Endothelial cell of umbilical vein (primary cell): ENCODE measurements around the gene TMPRSS15. TPM values are rescaled to one million over a fixed set of nuclear protein-coding genes. Genes with fewer than 3 reads are reported as not detected.

ENCODE experiments used
- BruUV-seq: library from RNA; stranded (reverse); fragments of 400-500 nt; replicated peaks from 2 replicates; lab custom pipeline; 2021; lab: Mats Ljungman, UMichigan
- CTCF ChIA-PET: fragments of 300-600, 350-600 bp; sonication (Branson Sonifier 250); formaldehyde crosslinking; loops from one replicate; lab custom pipeline; 2021; ENCODE audit warnings: antibody characterized with exemption, inconsistent platforms; lab: Charles Lee
- POLR2A ChIA-PET: fragments of 300-600, 350-600 bp; sonication (Branson Sonifier 250); formaldehyde crosslinking; loops from one replicate; lab custom pipeline; 2021; ENCODE audit warnings: antibody characterized with exemption, inconsistent platforms; lab: Charles Lee
- DNase-seq: peaks from one replicate; pipeline ENCODE4 v3.0.0-alpha.2; 2011; ENCODE audit warnings: low read depth, low spot score
- FAIRE-seq: peaks from 2 replicates; lab custom pipeline; 2011; peaks lifted over from hg19 to GRCh38; lab: Jason Lieb, UNC
- H2AFZ ChIP-seq: 2 replicates; pipeline ENCODE4 v1.6.0; 2012; ENCODE audit warnings: low read depth, low read length, control low read depth, inconsistent platforms
- H3K27ac ChIP-seq: 2 replicates; pipeline ENCODE4 v1.5.1; 2011; ENCODE audit warnings: low read depth, mild to moderate bottlenecking, control low read depth, low read length, moderate library complexity; ENCODE audit not compliant: insufficient read depth
- H3K27me3 ChIP-seq, 2 experiments: 2 replicates each; pipeline versions ENCODE4 v1.6.0 to v1.6.1; 2011; ENCODE audit warnings: low read length in 2 of 2, mixed read lengths in 1 of 2; ENCODE audit not compliant: control insufficient read depth in 2 of 2, insufficient read depth in 2 of 2
- H3K36me3 ChIP-seq, 2 experiments: 2 replicates in 1 of 2; 3 replicates in 1 of 2; pipeline ENCODE4 v1.5.1; 2011; ENCODE audit warnings: low read length in 2 of 2, mild to moderate bottlenecking in 1 of 2, moderate library complexity in 1 of 2; ENCODE audit not compliant: control insufficient read depth in 2 of 2, insufficient read depth in 2 of 2; ENCODE audit errors: extremely low read depth in 1 of 2
- H3K4me1 ChIP-seq: 3 replicates; pipeline ENCODE4 v1.5.1; 2011; ENCODE audit warnings: mild to moderate bottlenecking, low read length; ENCODE audit not compliant: control insufficient read depth, insufficient read depth; ENCODE audit errors: extremely low read depth
- H3K4me2 ChIP-seq: 2 replicates; pipeline ENCODE4 v1.6.1; 2011; ENCODE audit warnings: low read length, control low read depth, mixed read lengths; ENCODE audit not compliant: insufficient read depth
- H3K4me3 ChIP-seq, 3 experiments: fragments of 200-600 bp in 1 of 3; sonication (generic), shearing (Covaris generic) in 1 of 3; replicated peaks in 1 of 3; 2 replicates each; pipeline ENCODE4 v1.5.1; 2011 to 2016; ENCODE audit warnings: control low read depth in 3 of 3, low read length in 3 of 3, mild to moderate bottlenecking in 2 of 3, inconsistent platforms in 1 of 3, low read depth in 1 of 3, moderate library complexity in 1 of 3; ENCODE audit not compliant: insufficient read depth in 1 of 3
- H3K79me2 ChIP-seq: 2 replicates; pipeline ENCODE4 v1.6.0; 2012; ENCODE audit warnings: low read length, inconsistent platforms; ENCODE audit not compliant: control insufficient read depth, insufficient read depth
- H3K9ac ChIP-seq: replicated peaks from 2 replicates; pipeline ENCODE3; 2011; ENCODE audit warnings: low read length, control low read depth; ENCODE audit not compliant: insufficient read depth; ENCODE audit errors: extremely low read depth
- H3K9me1 ChIP-seq: replicated peaks from 3 replicates; pipeline ENCODE4 v1.6.0; 2011; ENCODE audit warnings: mild to moderate bottlenecking, low read length; ENCODE audit not compliant: control insufficient read depth, insufficient read depth; ENCODE audit errors: extremely low read depth
- H3K9me3 ChIP-seq: replicated peaks from 2 replicates; pipeline ENCODE4 v1.5.1; 2012; ENCODE audit warnings: low read length, inconsistent platforms; ENCODE audit not compliant: control insufficient read depth, insufficient read depth
- H4K20me1 ChIP-seq: replicated peaks from 2 replicates; pipeline ENCODE3; 2011; ENCODE audit warnings: mild to moderate bottlenecking, low read length; ENCODE audit not compliant: control insufficient read depth, insufficient read depth; ENCODE audit errors: extremely low read depth
- CTCF ChIP-seq, 2 donors: IDR thresholded peaks; 1 replicate in 1 of 2; 2 replicates in 1 of 2; pipeline ENCODE4 v1.5.1; 2011; ENCODE audit warnings: low read length in 2 of 2, mild to moderate bottlenecking in 2 of 2, moderate library complexity in 2 of 2, control low read depth in 1 of 2, inconsistent platforms in 1 of 2, low read depth in 1 of 2; ENCODE audit not compliant: insufficient read depth in 1 of 2; ENCODE audit errors: extremely low read depth in 1 of 2
- EZH2 ChIP-seq: IDR thresholded peaks from 2 replicates; pipeline ENCODE4 v1.6.1; 2012; ENCODE audit warnings: borderline replicate concordance, low read depth, mild to moderate bottlenecking, moderate library complexity, low read length, inconsistent platforms; ENCODE audit not compliant: severe bottlenecking
- FOS ChIP-seq: IDR thresholded peaks from 2 replicates; pipeline ENCODE4 v1.6.1; 2011; ENCODE audit warnings: mild to moderate bottlenecking, low read length, moderate library complexity, borderline replicate concordance; ENCODE audit not compliant: insufficient read depth
- GATA2 ChIP-seq: IDR thresholded peaks from 2 replicates; pipeline ENCODE4 v1.7.0; 2011; ENCODE audit warnings: low read depth, mild to moderate bottlenecking, moderate library complexity, mixed read lengths, low read length; ENCODE audit not compliant: insufficient read length, insufficient read depth
- JUN ChIP-seq: IDR thresholded peaks from 2 replicates; pipeline ENCODE4 v1.6.1; 2011; ENCODE audit warnings: borderline replicate concordance, low read depth; ENCODE audit not compliant: insufficient read length, insufficient read depth
- MAX ChIP-seq: IDR thresholded peaks from 2 replicates; pipeline ENCODE4 v1.6.1; 2011; ENCODE audit not compliant: insufficient read depth, insufficient read length
- MYC ChIP-seq: IDR thresholded peaks from one replicate; pipeline ENCODE4 v1.6.1; 2011; ENCODE audit warnings: mild to moderate bottlenecking, low read depth, low read length
- POLR2A ChIP-seq: IDR thresholded peaks from 2 replicates; pipeline ENCODE4 v1.6.1; 2012; ENCODE audit warnings: low read depth, mild to moderate bottlenecking, control low read depth, low read length
- POLR2AphosphoS5 ChIP-seq: IDR thresholded peaks from 2 replicates; pipeline ENCODE4 v1.6.1; 2012; ENCODE audit warnings: low read depth, mild to moderate bottlenecking, control low read depth, low read length, moderate library complexity; ENCODE audit not compliant: insufficient read depth
- dilution Hi-C: fragments of 300-500 bp; cut with MboI; formaldehyde crosslinking; loops from one replicate; pipeline ENCODE4 v1.15.0; 2019; ENCODE audit warnings: low sequenced_read_pairs; ENCODE audit not compliant: extremely low pct_ligation_motif_present
- intact Hi-C: fragments of 100-400 bp; cut with micrococcal nuclease; formaldehyde crosslinking; loops from one replicate; pipeline ENCODE4 v1.10.0; 2022
- polyA plus RNA-seq, 4 experiments: library from polyadenylated mRNA; depleted of rRNA in 3 of 4; stranded (reverse) in 3 of 4; unstranded in 1 of 4; fragments of >200 nt; gene quantifications; 2 replicates each; pipeline versions ENCODE4 v1.2.1 to v1.2.3, GENCODE V29; 2011 to 2012; ENCODE audit warnings: missing spikeins in 1 of 4
- total RNA-seq: library from RNA; stranded (reverse); gene quantifications from 2 replicates; pipeline ENCODE4 v1.2.3, GENCODE V29; 2021

The TMPRSS15 gene
- total and polyA plus RNA-seq, 2 donors (not counting 3 experiments of a cell fraction or from before 2014, with no cell fraction given) = not detected

- H3K9me1 ChIP-seq = no peaks in the 10 kb centered on the region
- no peaks in the 10 kb centered on the region for H3K4me1 ChIP-seq
- CTCF ChIA-PET = no interaction called here
- H3K9ac ChIP-seq = no peak overlapping the region
- H3K4me3 ChIP-seq = no peak overlapping the region
- no peak overlapping the region for H3K4me2 ChIP-seq
- TF ChIP-seq EZH2 = no peak
- TF ChIP-seq JUN = no peak
- TF ChIP-seq FOS = no peak
- TF ChIP-seq MAX = no peak
- TF ChIP-seq MYC = no peak
- TF ChIP-seq POLR2AphosphoS5 = no peak
- no peak for TF ChIP-seq GATA2
- no peak for TF ChIP-seq POLR2A
- no peak for TF ChIP-seq CTCF (IDR thresholded peaks at IDR 0.05; ENCODE audit: extremely low read depth in 1 of 2, insufficient read depth in 1 of 2, low read depth in 1 of 2, low read length in 2 of 2)
- H3K9me3 ChIP-seq = no peaks in the 10 kb centered on the region
- H2AFZ ChIP-seq = no peak overlapping the region
- FAIRE-seq (no peak), DNase-seq (no peak)
- H3K27me3 ChIP-seq = no peaks in the 10 kb centered on the region
- H3K79me2 ChIP-seq = no peaks in the 10 kb centered on the region
- no peaks in the 10 kb centered on the region for H3K36me3 ChIP-seq
- H4K20me1 ChIP-seq = no peaks in the 10 kb centered on the region
- dilution Hi-C loops = no loop called here
- intact Hi-C loops = no loop called here
- H3K27ac ChIP-seq = no peak overlapping the region
- POLR2A ChIA-PET = no interaction called here
- no TSS peak for BruUV-seq
These were observed 127.8 kb downstream of the TMPRSS15 start for GRCh38 chr21:18275781-18276180.
